ENCODE results near the gene HGFAC. TPM values are rescaled to one million over a fixed set of nuclear protein-coding genes. Genes with fewer than 3 reads are reported as not detected.

HGFAC gene
- total RNA-seq, 1 experiment from 2014 or later, result 0.37 TPM

GRCh38 chr4:3445111-3445820 is 3.5 kb downstream of the HGFAC start:
- no peak overlapping the region for H2BK5ac ChIP-seq (ENCODE audit: insufficient read length, low read length)
- H4K20me1 ChIP-seq (ENCODE audit: control insufficient read depth, insufficient read depth, insufficient read length), result no peaks in the 10 kb centered on the region
- H2BK15ac ChIP-seq (ENCODE audit: low read depth, low read length), result no peak overlapping the region
- H3K23me2 ChIP-seq (ENCODE audit: insufficient read length, low read depth, low read length, poor library complexity, severe bottlenecking), result no peaks in the 10 kb centered on the region
- no peaks in the 10 kb centered on the region for H3K4me1 ChIP-seq (ENCODE audit: insufficient read depth, low read length)
- H4K5ac ChIP-seq (ENCODE audit: insufficient read length, low read depth, low read length), result no peak overlapping the region
- no peak overlapping the region for H3K18ac ChIP-seq (ENCODE audit: insufficient read length, low read depth, low read length)
- H3K79me2 ChIP-seq (ENCODE audit: insufficient read depth, low read length), result no peaks in the 10 kb centered on the region
- no peak overlapping the region for H3K23ac ChIP-seq (ENCODE audit: insufficient read length, low read depth, low read length)
- H2BK12ac ChIP-seq (ENCODE audit: insufficient read length, low read depth, low read length), result no peak overlapping the region
- no peak overlapping the region for H2BK120ac ChIP-seq (ENCODE audit: low read depth, low read length, poor library complexity, severe bottlenecking)
- H4K8ac ChIP-seq (replicated peaks; ENCODE audit: insufficient read length, low read depth, low read length), result no peak overlapping the region
- H3K79me1 ChIP-seq (ENCODE audit: insufficient read depth, low read depth, low read length, poor library complexity, severe bottlenecking), result no peaks in the 10 kb centered on the region
- H3K9me3 ChIP-seq (ENCODE audit: control insufficient read depth, low read depth, low read length), result no peaks in the 10 kb centered on the region
- no peak overlapping the region for H3K4ac ChIP-seq (ENCODE audit: low read depth, low read length)
- H3K27me3 ChIP-seq (ENCODE audit: insufficient read depth, low read length), result no peaks in the 10 kb centered on the region
- peaks cover 2% of the 10 kb centered on the region; the same call in 1 of the 2 replicates for H3K27me3 Mint-ChIP-seq (ENCODE audit: low read depth)
- no peak overlapping the region for H3T11ph ChIP-seq (ENCODE audit: low read length)
- no peak overlapping the region for H3K27ac Mint-ChIP-seq
- no peak overlapping the region for H3K4me3 Mint-ChIP-seq
- H2AFZ ChIP-seq (ENCODE audit: low read length), result no peak overlapping the region
- no peaks in the 10 kb centered on the region for H3K9me3 Mint-ChIP-seq
- H3K36me3 Mint-ChIP-seq (ENCODE audit: insufficient read depth in 1 of 3, low read depth in 3 of 3), result no peaks in the 10 kb centered on the region
- TF ChIP-seq CTCF (conservative IDR thresholded peaks at IDR 0.05), result no peak
- no peak overlapping the region for H2BK20ac ChIP-seq (ENCODE audit: low read depth, low read length, poor library complexity, severe bottlenecking)
- H2AK5ac ChIP-seq (ENCODE audit: insufficient read length, low read length), result no peak overlapping the region
- no peak overlapping the region for H4K91ac ChIP-seq (ENCODE audit: insufficient read length, low read depth, low read length)
- no CpG with 5 or more reads among the region's 34 CpGs for WGBS (ENCODE audit: extremely low coverage, insufficient read length, low lambda C conversion rate)
- no peaks in the 10 kb centered on the region for H3K4me1 Mint-ChIP-seq
- no peak overlapping the region for H3K14ac ChIP-seq (ENCODE audit: insufficient read depth, low read length)
- H3K56ac ChIP-seq (ENCODE audit: insufficient read length, low read depth, low read length), result no peak overlapping the region
- no peak overlapping the region for H3K4me2 ChIP-seq (ENCODE audit: insufficient read depth, insufficient read length, low read length)
- H3K9ac ChIP-seq (ENCODE audit: extremely low read depth, insufficient read length, low read length), result no peak overlapping the region
- DNase-seq, result no peak
- no peak overlapping the region for H3K27ac ChIP-seq (ENCODE audit: insufficient read length, low read depth, low read length)

Data from H9 (cell line).